GM12872 (cell line): Measurements from ENCODE around the gene CEP135.

Experiments
- CTCF ChIP-seq: IDR thresholded peaks from 3 replicates; pipeline ENCODE4 v1.5.1; 2011; ENCODE audit warnings: low read depth, mild to moderate bottlenecking, low read length, moderate library complexity; ENCODE audit not compliant: insufficient read depth

Gene CEP135

GRCh38 chr4:56060036-56060435, 111.3 kb downstream of the CEP135 start:
- no peak for TF ChIP-seq CTCF

GRCh38 chr4:56062106-56062505, 113.4 kb downstream of the CEP135 start:
- TF ChIP-seq CTCF: no peak

- no peak for TF ChIP-seq CTCF
Measured at GRCh38 chr4:56062526-56063145, 113.9 kb downstream of the CEP135 start.

GRCh38 chr4:56066493-56066892, 117.7 kb downstream of the CEP135 start:
- TF ChIP-seq CTCF: no peak

- no peak for TF ChIP-seq CTCF
Measured at GRCh38 chr4:56067826-56068225, 119.1 kb downstream of the CEP135 start.

- no peak for TF ChIP-seq CTCF
Measured at GRCh38 chr4:56077676-56078075, 128.9 kb downstream of the CEP135 start.

- TF ChIP-seq CTCF: no peak
Measured at GRCh38 chr4:56078866-56079265, 130.1 kb downstream of the CEP135 start.

- no peak for TF ChIP-seq CTCF
Measured at GRCh38 chr4:56080384-56080783, 131.6 kb downstream of the CEP135 start.
